PC-9 (cell line): ENCODE data around the gene PIBF1.

Experiments used
- CTCF ChIP-seq: fragments of 200-600 bp; sonication (generic); conservative IDR thresholded peaks from 2 replicates; pipeline ENCODE4 v1.6.1; 2017; ENCODE audit warnings: mixed run types, antibody characterized with exemption, mild to moderate bottlenecking, moderate library complexity
- EZH2 ChIP-seq: fragments of 200-600 bp; sonication (generic); IDR thresholded peaks from 2 replicates; pipeline ENCODE4 v1.8.0; 2017; ENCODE audit warnings: antibody characterized with exemption, low read depth

- TF ChIP-seq CTCF (no peak), EZH2 (no peak)
These were observed 69.7 kb downstream of the PIBF1 start for GRCh38 chr13:72851678-72852014.
